ENCODE data around the gene NR4A3. TPM values are rescaled to one million over a fixed set of nuclear protein-coding genes. Genes with fewer than 3 reads are reported as not detected.

Gene NR4A3
- total and polyA plus RNA-seq, 2 of the 13 experiments (the other 11 are each of a cell fraction or from before 2014, with no cell fraction given), result 0.02 to 0.09 TPM

- TF ChIP-seq BCL3 (CRISPR knock-in tag; IDR thresholded peaks at IDR 0.05) (no peak), KDM3A (CRISPR knock-in tag; IDR thresholded peaks at IDR 0.05; ENCODE audit: low read depth) (no peak), ZC3H4 (CRISPR knock-in tag; IDR thresholded peaks at IDR 0.05; ENCODE audit: borderline replicate concordance) (no peak), SNRNP70 (IDR thresholded peaks at IDR 0.05; ENCODE audit: low read depth, low read length) (no peak), REPIN1 (CRISPR knock-in tag; IDR thresholded peaks at IDR 0.05; ENCODE audit: borderline replicate concordance, low read depth) (no peak; the same call in 1 of the 2 replicates), SRSF1 (optimal IDR thresholded peaks at IDR 0.05; ENCODE audit: low read depth, low read length) (no peak), ZNF44 (CRISPR knock-in tag; IDR thresholded peaks at IDR 0.05) (no peak), MYNN (CRISPR knock-in tag; IDR thresholded peaks at IDR 0.05; ENCODE audit: low read depth) (no peak), ZNF770 (CRISPR knock-in tag; IDR thresholded peaks at IDR 0.05) (peak; percentile 31; the same call in 1 of the 2 replicates), ZSCAN25 (CRISPR knock-in tag; IDR thresholded peaks at IDR 0.05) (no peak; the same call in 1 of the 2 replicates), ZNF569 (CRISPR knock-in tag; IDR thresholded peaks at IDR 0.05; ENCODE audit: borderline replicate concordance) (no peak), ZNF543 (CRISPR knock-in tag; IDR thresholded peaks at IDR 0.05) (no peak), ZNF713 (CRISPR knock-in tag; IDR thresholded peaks at IDR 0.05) (no peak), ZNF275 (CRISPR knock-in tag; IDR thresholded peaks at IDR 0.05; ENCODE audit: borderline replicate concordance) (no peak), HOMEZ (CRISPR knock-in tag; IDR thresholded peaks at IDR 0.05; ENCODE audit: low read depth) (no peak; the same call in 1 of the 2 replicates), ZNF354B (CRISPR knock-in tag; IDR thresholded peaks at IDR 0.05) (no peak), ZFP36 (IDR thresholded peaks at IDR 0.05; ENCODE audit: borderline replicate concordance, low read depth, low read length, partially characterized antibody) (no peak), SP5 (CRISPR knock-in tag; IDR thresholded peaks at IDR 0.05; ENCODE audit: borderline replicate concordance, low read depth) (peak; percentile 71), ZNF552 (CRISPR knock-in tag; IDR thresholded peaks at IDR 0.05; ENCODE audit: borderline replicate concordance) (peak; percentile 29; the same call in 1 of the 2 replicates), ZNF512B (CRISPR knock-in tag; IDR thresholded peaks at IDR 0.05; ENCODE audit: borderline replicate concordance) (no peak)
Measured at GRCh38 chr9:99819123-99819855, 2.4 kb upstream of the NR4A3 start (continued).

Measured in HepG2 (cell line).